GM12891 (cell line): ENCODE data around the gene TSPAN15.

ENCODE experiments used
- POLR2A ChIP-seq: IDR thresholded peaks from 2 replicates; pipeline ENCODE4 v1.6.1; 2011; ENCODE audit warnings: low read depth, low read length, control low read depth
- POLR2AphosphoS5 ChIP-seq: IDR thresholded peaks from 2 replicates; pipeline ENCODE4 v1.6.1; 2011; ENCODE audit warnings: low read depth, low read length, control low read depth
- POU2F2 ChIP-seq: IDR thresholded peaks from 2 replicates; pipeline ENCODE4 v1.6.1; 2011; ENCODE audit warnings: low read depth, mild to moderate bottlenecking, control low read depth, low read length, moderate library complexity
- SPI1 ChIP-seq: IDR thresholded peaks from 2 replicates; pipeline ENCODE4 v1.6.1; 2011; ENCODE audit warnings: low read depth, low read length, control low read depth
- TAF1 ChIP-seq: IDR thresholded peaks from 2 replicates; pipeline ENCODE4 v1.6.1; 2011; ENCODE audit warnings: low read depth, low read length, control low read depth

DNA sequence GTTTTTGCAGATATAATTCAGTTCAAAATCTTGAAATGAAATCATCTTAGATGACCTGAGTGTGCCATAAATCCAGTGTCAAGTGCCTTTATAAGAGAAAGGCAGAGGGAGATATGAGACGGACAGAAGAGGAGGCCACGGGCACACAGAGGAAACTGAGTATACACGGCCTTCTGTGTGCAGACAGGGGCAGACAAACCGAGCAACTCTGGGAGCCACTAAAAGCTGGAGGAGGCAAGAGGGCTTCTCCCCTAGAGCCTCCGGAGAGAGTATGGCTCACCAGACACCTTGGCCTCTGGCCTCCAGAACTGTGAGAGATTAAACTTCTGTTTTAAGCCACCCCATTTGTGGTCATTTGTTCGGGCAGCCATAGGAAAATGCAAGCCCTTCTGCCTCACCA lies 12.6 kb downstream of the TSPAN15 start:
- TF ChIP-seq POLR2A (no peak), POLR2AphosphoS5 (no peak), TAF1 (no peak), SPI1 (no peak), POU2F2 (no peak)
